Measurements from ENCODE around the gene MSMP. TPM values are rescaled to one million over a fixed set of nuclear protein-coding genes. Genes with fewer than 3 reads are reported as not detected.

The MSMP gene
- total RNA-seq, 4 donors from 2014 or later: 1.3 TPM; not detected in 3

- H3K27me3 ChIP-seq: no peaks in the 10 kb centered on the region
- 89% methylated on average over 6 of the region's 7 CpGs for WGBS
- intact Hi-C loops (cut with DNase I): no loop called here
- H3K9me3 ChIP-seq: no peaks in the 10 kb centered on the region
- DNase-seq (ENCODE audit: extremely low spot score): no peak
- no peak overlapping the region for H3K4me3 ChIP-seq
- peaks cover 0 to 14% (median 0%) of the 10 kb centered on the region in 4 donors for H3K4me1 ChIP-seq
- peak overlapping the region; percentile 69 to 98 (median 96) for H3K27ac ChIP-seq (replicated peaks in 1 of 4)
- TF ChIP-seq CTCF (IDR thresholded peaks at IDR 0.05) (no peak), POLR2AphosphoS5 (IDR thresholded peaks at IDR 0.05) (no peak), POLR2A (IDR thresholded peaks at IDR 0.05; ENCODE audit: low read depth) (no peak), EP300 (IDR thresholded peaks at IDR 0.05) (no peak)
- H3K36me3 ChIP-seq: peaks cover 98 to 100% (median 100%) of the 10 kb centered on the region in 4 donors
Measured at GRCh38 chr9:35705836-35706430, 48.1 kb downstream of the MSMP start.

- TF ChIP-seq EP300 (IDR thresholded peaks at IDR 0.05) (no peak), CTCF (IDR thresholded peaks at IDR 0.05) (no peak), POLR2A (IDR thresholded peaks at IDR 0.05; ENCODE audit: low read depth) (no peak), POLR2AphosphoS5 (IDR thresholded peaks at IDR 0.05) (no peak)
- no peak for DNase-seq (ENCODE audit: extremely low spot score)
- peaks cover 98 to 100% (median 100%) of the 10 kb centered on the region in 4 donors for H3K36me3 ChIP-seq
- no peaks in the 10 kb centered on the region for H3K27me3 ChIP-seq
- no peaks in the 10 kb centered on the region for H3K9me3 ChIP-seq
- H3K4me1 ChIP-seq: peaks cover 0 to 14% (median 0%) of the 10 kb centered on the region in 4 donors
- no peak overlapping the region for H3K4me3 ChIP-seq
- H3K27ac ChIP-seq (replicated peaks in 1 of 4): peak overlapping the region; percentile 69 to 98 (median 96)
- intact Hi-C loops (cut with DNase I): no loop called here
- 75% methylated on average over 5 of the region's 8 CpGs for WGBS
Measured at GRCh38 chr9:35705372-35705771, 48.7 kb downstream of the MSMP start.

- H3K9me3 ChIP-seq: no peaks in the 10 kb centered on the region
- H3K36me3 ChIP-seq: peaks cover 100% of the 10 kb centered on the region in 4 donors
- no peaks in the 10 kb centered on the region for H3K27me3 ChIP-seq
- peak overlapping the region; percentile 69 to 98 (median 96) for H3K27ac ChIP-seq (replicated peaks in 1 of 4)
- peaks cover 0 to 25% (median 1%) of the 10 kb centered on the region in 4 donors for H3K4me1 ChIP-seq
- intact Hi-C loops (cut with DNase I): no loop called here
- H3K4me3 ChIP-seq: no peak overlapping the region
- TF ChIP-seq CTCF (IDR thresholded peaks at IDR 0.05): no peak
- TF ChIP-seq POLR2AphosphoS5 (IDR thresholded peaks at IDR 0.05): peak in 1 of 2 donors; percentile 10
- TF ChIP-seq EP300 (IDR thresholded peaks at IDR 0.05): no peak
- no peak for TF ChIP-seq POLR2A (IDR thresholded peaks at IDR 0.05; ENCODE audit: low read depth)
- WGBS: 93% methylated on average over 15 of the region's 26 CpGs
- no peak for DNase-seq (ENCODE audit: extremely low spot score)
Measured at GRCh38 chr9:35703906-35704672, 50.0 kb downstream of the MSMP start.

Small RNA genes lying within 50 kb of the gene (small RNA-seq; reads per million reads assigned to genes)
- 0 to 0.08 (median 0) reads per million in 3 donors for gene MIR6853

Other genes starting within 250 kb of the MSMP start
- gene TESK1, start 149.0 kb downstream of the MSMP start, total RNA-seq: 10 to 100 TPM; 48.2 to 80.6 (median 63.4) TPM
- gene CD72, start 135.9 kb downstream of the MSMP start, total RNA-seq: 1 to 10 TPM in 2 of 4 donors, not detected in 2; 1.4 to 2.2 TPM
- under 1 TPM in 3 of 4 donors, not detected in 1; 0.40 to 0.83 (median 0.83) TPM for gene SIT1, start 103.3 kb downstream of the MSMP start, total RNA-seq
- 1,000 to 10,000 TPM; 1,899 to 6,162 (median 2,510) TPM for gene RMRP, start 96.3 kb downstream of the MSMP start, total RNA-seq
- 100 to 1,000 TPM in 2 of 4 donors, 10 to 100 TPM in 2; 68.4 to 117 (median 104) TPM for gene CCDC107, start 96.0 kb downstream of the MSMP start, total RNA-seq
- 1 to 10 TPM; 1.3 to 3.3 (median 1.7) TPM for gene ARHGEF39, start 89.1 kb downstream of the MSMP start, total RNA-seq
- gene CA9, start 80.3 kb downstream of the MSMP start, total RNA-seq: 1 to 10 TPM in 1 of 4 donors, not detected in 3; 2.2 TPM
- over 10,000 TPM in 3 of 4 donors, 1,000 to 10,000 TPM in 1; 8,856 to 14,576 (median 12,022) TPM for gene TPM2, start 64.4 kb downstream of the MSMP start, total RNA-seq
- 1,000 to 10,000 TPM in 3 of 4 donors, 100 to 1,000 TPM in 1; 934 to 1,435 (median 1,196) TPM for gene TLN1, start 22.1 kb downstream of the MSMP start, total RNA-seq
- 10 to 100 TPM; 65.6 to 97.3 (median 85.4) TPM for gene CREB3, start 21.6 kb downstream of the MSMP start, total RNA-seq
- 10 to 100 TPM; 44.0 to 67.8 (median 55.5) TPM for gene GBA2, start 5.0 kb downstream of the MSMP start, total RNA-seq
- gene RGP1, start 5.0 kb downstream of the MSMP start, total RNA-seq: 10 to 100 TPM; 22.0 to 31.8 (median 26.8) TPM
- 10 to 100 TPM; 22.0 to 35.9 (median 29.7) TPM for gene NPR2, start 37.3 kb upstream of the MSMP start, total RNA-seq
- gene SPAG8, start 58.0 kb upstream of the MSMP start, total RNA-seq: 1 to 10 TPM in 1 of 4 donors, under 1 TPM in 3; 0.65 to 2.0 (median 0.83) TPM
- gene HINT2, start 60.8 kb upstream of the MSMP start, total RNA-seq: 10 to 100 TPM; 23.4 to 32.4 (median 27.5) TPM
- not detected for gene FAM221B, start 74.5 kb upstream of the MSMP start, total RNA-seq
- 10 to 100 TPM in 3 of 4 donors, 1 to 10 TPM in 1; 10.0 to 27.0 (median 20.3) TPM for gene TMEM8B, start 75.0 kb upstream of the MSMP start, total RNA-seq
- not detected for gene OR13J1, start 116.1 kb upstream of the MSMP start, total RNA-seq
- gene HRCT1, start 151.9 kb upstream of the MSMP start, total RNA-seq: 10 to 100 TPM in 2 of 4 donors, 1 to 10 TPM in 2; 3.7 to 53.0 (median 15.6) TPM
- 1 to 10 TPM; 2.1 to 5.7 (median 2.8) TPM for gene SPAAR, start 155.2 kb upstream of the MSMP start, total RNA-seq
- gene OR2S2, start 203.9 kb upstream of the MSMP start, total RNA-seq: not detected

Measured in esophagus muscularis mucosa (tissue), 4 donors.